ENCODE data around the gene SRPK1.
"Not testable (repeated sequence)": the region's sequence is repeated elsewhere in the genome, so short reads cannot be mapped to it uniquely, and the experiment has no call there.

The SRPK1 gene

GRCh38 chr6:35922139-35922554 lies 1.2 kb upstream of the SRPK1 start:
- peaks cover 14 to 38% (median 27%) of the 10 kb centered on the region in 4 experiments for H3K4me1 ChIP-seq (ENCODE audit: control extremely low read depth in 1 of 4, control insufficient read depth in 4 of 4, insufficient read depth in 4 of 4, low read length in 3 of 4)
- H3K27me3 ChIP-seq (replicated peaks in 2 of 5; ENCODE audit: control insufficient read depth in 4 of 5, insufficient read depth in 5 of 5, low read length in 4 of 5): no peaks in the 10 kb centered on the region
- CTCF ChIA-PET: no interaction called here
- H3K27ac ChIP-seq (ENCODE audit: insufficient read depth in 1 of 2, low read depth in 1 of 2, low read length in 2 of 2, poor library complexity in 1 of 2, severe bottlenecking in 2 of 2): peak overlapping the region in 1 of 2 experiments; percentile 74
- WGBS (ENCODE audit: insufficient coverage): 98% methylated on average over 3 of the region's 5 CpGs
- no peaks in the 10 kb centered on the region for H3K9me3 ChIP-seq (ENCODE audit: control extremely low read depth in 1 of 5, control insufficient read depth in 4 of 5, insufficient read depth in 2 of 5, low read depth in 1 of 5, low read length in 4 of 5)
- DNase-seq: no peak
- POLR2A ChIA-PET: no interaction called here
- peaks cover 0 to 3% (median 1%) of the 10 kb centered on the region in 4 experiments for H3K36me3 ChIP-seq (ENCODE audit: control insufficient read depth in 4 of 4, insufficient read depth in 4 of 4, low read length in 3 of 4)
- H3K4me3 ChIP-seq (ENCODE audit: control insufficient read depth in 1 of 7, extremely low read depth in 1 of 7, insufficient read depth in 4 of 7, low read depth in 2 of 7, low read length in 6 of 7): no peak overlapping the region

DNA sequence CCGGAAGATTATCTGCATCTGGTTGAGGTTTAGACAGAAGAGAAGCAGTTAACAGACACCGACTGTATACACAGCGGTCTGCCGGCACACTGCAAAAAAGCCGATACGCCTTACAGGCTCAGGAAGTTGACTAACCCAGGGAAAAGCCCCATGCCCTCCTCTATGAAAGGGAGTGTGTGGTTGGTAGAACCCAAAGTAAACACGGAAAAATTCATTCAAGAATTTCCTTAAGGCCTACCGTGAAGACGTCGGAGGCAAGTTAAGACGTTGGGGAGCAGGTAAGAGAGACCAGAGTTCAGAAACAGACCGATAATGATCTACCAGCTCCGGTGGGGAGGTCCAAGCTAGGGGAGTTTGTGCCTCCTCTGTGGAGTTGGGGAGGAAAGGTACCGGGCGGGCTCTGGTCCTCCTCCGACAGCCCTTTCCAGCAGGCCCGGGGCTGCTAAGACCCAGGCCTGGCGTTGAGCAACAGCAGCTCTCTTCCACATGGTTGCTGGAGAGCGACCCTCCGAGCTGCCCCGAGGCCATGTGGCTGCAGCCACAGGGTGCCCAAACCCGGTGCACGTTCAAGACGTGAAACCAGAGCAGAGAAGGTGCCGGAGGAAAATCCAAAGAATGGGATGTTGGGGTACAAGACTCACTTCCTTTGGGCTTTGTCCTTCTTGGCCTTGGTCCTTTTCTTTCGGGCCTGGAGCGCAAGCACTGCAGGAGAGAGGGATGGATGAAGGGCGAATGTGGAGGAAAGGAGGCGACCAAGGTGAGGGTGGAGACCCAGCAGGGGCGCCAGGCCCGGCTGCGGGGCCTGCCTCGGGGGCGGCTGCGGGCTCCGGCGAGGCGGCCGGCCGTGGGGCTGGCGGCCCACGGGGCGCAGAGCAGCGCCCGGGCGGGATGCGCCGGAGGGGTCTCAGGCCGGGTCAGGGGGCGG lies 809 bp downstream of the SRPK1 start:
- peak overlapping the region; percentile 10 to 83 for H3K27ac ChIP-seq (ENCODE audit: insufficient read depth in 1 of 2, low read depth in 1 of 2, low read length in 2 of 2, poor library complexity in 1 of 2, severe bottlenecking in 2 of 2)
- peaks cover 14 to 38% (median 27%) of the 10 kb centered on the region in 4 experiments for H3K4me1 ChIP-seq (ENCODE audit: control extremely low read depth in 1 of 4, control insufficient read depth in 4 of 4, insufficient read depth in 4 of 4, low read length in 3 of 4)
- WGBS (ENCODE audit: insufficient coverage): 0% methylated on average over 35 of the region's 50 CpGs
- H3K4me3 ChIP-seq (ENCODE audit: control insufficient read depth in 1 of 7, extremely low read depth in 1 of 7, insufficient read depth in 4 of 7, low read depth in 2 of 7, low read length in 6 of 7): peak overlapping the region; percentile 72 to 94 (median 81)
- DNase-seq: peak; percentile 31 to 70 (median 65)
- CTCF ChIA-PET: no interaction called here
- POLR2A ChIA-PET: no interaction called here
- H3K36me3 ChIP-seq (ENCODE audit: control insufficient read depth in 4 of 4, insufficient read depth in 4 of 4, low read length in 3 of 4): peaks cover 2 to 9% (median 7%) of the 10 kb centered on the region in 4 experiments
- H3K27me3 ChIP-seq (replicated peaks in 2 of 5; ENCODE audit: control insufficient read depth in 4 of 5, insufficient read depth in 5 of 5, low read length in 4 of 5): no peaks in the 10 kb centered on the region
- H3K9me3 ChIP-seq (ENCODE audit: control extremely low read depth in 1 of 5, control insufficient read depth in 4 of 5, insufficient read depth in 2 of 5, low read depth in 1 of 5, low read length in 4 of 5): no peaks in the 10 kb centered on the region

DNA sequence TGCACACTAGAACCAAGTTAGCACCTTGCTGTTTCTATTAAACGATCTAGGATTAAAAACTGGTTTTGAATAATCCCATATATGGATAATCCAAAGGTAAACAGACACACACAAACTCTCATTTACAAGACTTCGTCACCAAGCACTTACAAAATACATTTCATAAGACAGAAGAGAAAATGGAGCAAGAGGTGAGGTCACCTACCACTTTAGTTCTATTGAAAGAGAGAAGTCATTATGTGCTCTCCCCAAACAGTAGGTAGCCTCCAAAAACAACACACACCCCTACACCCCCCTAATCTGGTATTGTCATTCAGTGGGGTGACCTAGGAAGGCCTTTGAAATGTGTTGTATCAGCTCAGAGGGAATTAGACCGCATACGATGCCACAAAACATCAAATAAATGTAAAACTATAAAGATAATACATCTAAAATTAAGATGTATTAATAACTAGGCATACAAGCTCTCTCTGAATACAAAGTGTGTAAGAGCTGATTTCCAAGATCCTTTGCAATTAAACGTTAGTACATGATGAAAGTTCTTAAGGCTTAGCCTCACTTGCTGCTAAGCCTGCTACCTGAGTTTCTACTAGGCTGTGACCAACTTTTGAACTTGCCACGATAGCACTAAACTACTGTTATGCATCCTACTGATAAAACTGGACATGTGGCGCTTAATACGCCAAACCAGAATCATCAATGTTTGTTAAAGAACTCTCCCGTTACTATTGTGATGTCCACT lies 1.6 kb downstream of the SRPK1 start:
- 24% methylated on average over 5 of the region's 9 CpGs for WGBS (ENCODE audit: insufficient coverage)
- Histone ChIP-seq H3K9me3 (ENCODE audit: control extremely low read depth in 1 of 5, control insufficient read depth in 4 of 5, insufficient read depth in 2 of 5, low read depth in 1 of 5, low read length in 4 of 5) (no peaks in the 10 kb centered on the region), H3K27me3 (replicated peaks in 2 of 5; ENCODE audit: control insufficient read depth in 4 of 5, insufficient read depth in 5 of 5, low read length in 4 of 5) (no peaks in the 10 kb centered on the region), H3K27ac (ENCODE audit: insufficient read depth in 1 of 2, low read depth in 1 of 2, low read length in 2 of 2, poor library complexity in 1 of 2, severe bottlenecking in 2 of 2) (peak overlapping the region; percentile 10 to 83), H3K4me1 (ENCODE audit: control extremely low read depth in 1 of 4, control insufficient read depth in 4 of 4, insufficient read depth in 4 of 4, low read length in 3 of 4) (peaks cover 14 to 38% (median 27%) of the 10 kb centered on the region in 4 experiments), H3K4me3 (ENCODE audit: control insufficient read depth in 1 of 7, extremely low read depth in 1 of 7, insufficient read depth in 4 of 7, low read depth in 2 of 7, low read length in 6 of 7) (peak overlapping the region; percentile 72 to 94 (median 81)), H3K36me3 (ENCODE audit: control insufficient read depth in 4 of 4, insufficient read depth in 4 of 4, low read length in 3 of 4) (peaks cover 2 to 12% (median 8%) of the 10 kb centered on the region in 4 experiments)
- CTCF ChIA-PET: interaction anchor here (0.6 to 0.9 kb wide), 2 partner anchors 11 to 443 kb away, joined by 3 to 6 read pairs; no protein-coding TSS in a partner anchor
- POLR2A ChIA-PET: no interaction called here
- DNase-seq: peak; percentile 10 to 65 (median 46)

DNA sequence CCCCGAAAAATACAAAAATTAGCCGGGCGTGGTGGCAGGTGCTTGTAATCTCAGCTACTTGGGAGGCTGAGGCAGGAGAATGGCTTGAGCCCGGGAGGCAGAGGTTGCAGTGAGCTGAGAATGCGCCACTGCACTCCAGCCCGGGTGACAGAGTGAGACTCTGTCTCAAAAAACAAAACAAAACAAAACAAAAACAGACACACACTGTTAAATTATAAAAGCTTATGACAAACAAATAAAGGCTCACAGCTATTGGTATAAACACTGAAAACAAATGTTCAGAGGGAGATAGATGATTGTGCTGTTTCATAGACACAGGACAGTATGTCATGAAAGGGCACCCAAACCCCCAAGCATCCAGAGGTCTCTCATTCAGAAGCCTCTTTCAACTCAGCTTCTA lies 4.0 kb downstream of the SRPK1 start:
- Histone ChIP-seq H3K36me3 (ENCODE audit: control insufficient read depth in 4 of 4, insufficient read depth in 4 of 4, low read length in 3 of 4) (peaks cover 9 to 28% (median 21%) of the 10 kb centered on the region in 4 experiments), H3K4me1 (ENCODE audit: control extremely low read depth in 1 of 4, control insufficient read depth in 4 of 4, insufficient read depth in 4 of 4, low read length in 3 of 4) (peaks cover 14 to 36% (median 27%) of the 10 kb centered on the region in 4 experiments)
- H3K4me3 ChIP-seq (ENCODE audit: control insufficient read depth in 1 of 7, extremely low read depth in 1 of 7, insufficient read depth in 4 of 7, low read depth in 2 of 7, low read length in 6 of 7); POLR2A ChIA-PET; H3K27me3 ChIP-seq (replicated peaks in 2 of 5; ENCODE audit: control insufficient read depth in 4 of 5, insufficient read depth in 5 of 5, low read length in 4 of 5); H3K27ac ChIP-seq (ENCODE audit: insufficient read depth in 1 of 2, low read depth in 1 of 2, low read length in 2 of 2, poor library complexity in 1 of 2, severe bottlenecking in 2 of 2); DNase-seq; H3K9me3 ChIP-seq (ENCODE audit: control extremely low read depth in 1 of 5, control insufficient read depth in 4 of 5, insufficient read depth in 2 of 5, low read depth in 1 of 5, low read length in 4 of 5): not testable (repeated sequence)
- CTCF ChIA-PET: interaction anchor here (0.6 to 2.6 kb wide), 3 partner anchors 14 to 208 kb away, joined by 3 to 8 read pairs (median 3); no protein-coding TSS in a partner anchor
- 100% methylated on average over 3 of the region's 6 CpGs for WGBS (ENCODE audit: insufficient coverage)

DNA sequence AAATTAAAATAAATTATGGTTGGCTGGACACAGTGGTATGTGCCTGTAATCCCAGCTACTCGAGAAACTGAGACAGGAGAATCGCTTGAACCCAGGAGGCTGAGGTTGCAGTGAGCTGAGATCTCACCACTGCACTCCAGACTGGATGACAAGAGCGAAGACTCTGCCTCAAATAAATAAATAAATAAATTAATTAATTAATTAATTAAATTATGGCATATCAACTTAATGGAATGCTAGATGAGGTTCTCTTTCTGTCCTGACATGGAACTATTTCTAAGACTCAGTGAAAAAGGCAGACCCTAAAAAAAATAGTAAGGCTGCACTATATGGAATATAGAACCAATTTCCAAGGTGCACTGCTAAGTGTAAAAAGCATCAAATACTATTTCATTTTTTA lies 4.8 kb downstream of the SRPK1 start:
- WGBS (ENCODE audit: insufficient coverage): 100% methylated on average over 2 of the region's 3 CpGs
- Histone ChIP-seq H3K36me3 (ENCODE audit: control insufficient read depth in 4 of 4, insufficient read depth in 4 of 4, low read length in 3 of 4) (peaks cover 10 to 37% (median 27%) of the 10 kb centered on the region in 4 experiments), H3K9me3 (ENCODE audit: control extremely low read depth in 1 of 5, control insufficient read depth in 4 of 5, insufficient read depth in 2 of 5, low read depth in 1 of 5, low read length in 4 of 5) (peaks cover 0 to 8% (median 6%) of the 10 kb centered on the region in 5 experiments), H3K27ac (ENCODE audit: insufficient read depth in 1 of 2, low read depth in 1 of 2, low read length in 2 of 2, poor library complexity in 1 of 2, severe bottlenecking in 2 of 2) (no peak overlapping the region), H3K4me1 (ENCODE audit: control extremely low read depth in 1 of 4, control insufficient read depth in 4 of 4, insufficient read depth in 4 of 4, low read length in 3 of 4) (peaks cover 9 to 28% (median 23%) of the 10 kb centered on the region in 4 experiments), H3K27me3 (replicated peaks in 2 of 5; ENCODE audit: control insufficient read depth in 4 of 5, insufficient read depth in 5 of 5, low read length in 4 of 5) (no peaks in the 10 kb centered on the region), H3K4me3 (ENCODE audit: control insufficient read depth in 1 of 7, extremely low read depth in 1 of 7, insufficient read depth in 4 of 7, low read depth in 2 of 7, low read length in 6 of 7) (no peak overlapping the region)
- POLR2A ChIA-PET: no interaction called here
- CTCF ChIA-PET: interaction anchor here (1.2 to 2.6 kb wide), 2 partner anchors 13 to 179 kb away, joined by 3 to 8 read pairs; no protein-coding TSS in a partner anchor
- DNase-seq: no peak

DNA sequence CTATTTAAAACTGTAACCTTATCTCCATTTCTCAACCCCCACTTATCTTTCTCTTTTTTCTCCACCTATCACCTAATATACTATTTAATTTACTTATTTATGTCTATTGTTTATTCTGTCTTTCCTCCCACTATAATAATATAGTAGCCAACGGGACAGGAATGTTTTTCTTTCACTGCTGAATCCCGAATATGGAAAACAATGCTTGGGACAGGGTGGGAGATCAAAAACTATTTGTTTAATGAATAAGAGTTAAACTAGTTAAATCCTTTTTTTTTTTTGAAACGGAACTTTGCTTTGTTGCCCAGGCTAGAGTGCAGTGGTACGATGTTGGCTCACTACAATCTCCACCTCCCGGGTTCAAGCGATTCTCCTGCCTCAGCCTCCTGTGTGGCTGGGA lies 6.4 kb downstream of the SRPK1 start:
- Histone ChIP-seq H3K27me3 (replicated peaks in 2 of 5; ENCODE audit: control insufficient read depth in 4 of 5, insufficient read depth in 5 of 5, low read length in 4 of 5) (no peaks in the 10 kb centered on the region), H3K36me3 (ENCODE audit: control insufficient read depth in 4 of 4, insufficient read depth in 4 of 4, low read length in 3 of 4) (peaks cover 13 to 52% (median 40%) of the 10 kb centered on the region in 4 experiments), H3K4me1 (ENCODE audit: control extremely low read depth in 1 of 4, control insufficient read depth in 4 of 4, insufficient read depth in 4 of 4, low read length in 3 of 4) (peaks cover 0 to 21% (median 19%) of the 10 kb centered on the region in 4 experiments), H3K27ac (ENCODE audit: insufficient read depth in 1 of 2, low read depth in 1 of 2, low read length in 2 of 2, poor library complexity in 1 of 2, severe bottlenecking in 2 of 2) (no peak overlapping the region), H3K4me3 (ENCODE audit: control insufficient read depth in 1 of 7, extremely low read depth in 1 of 7, insufficient read depth in 4 of 7, low read depth in 2 of 7, low read length in 6 of 7) (no peak overlapping the region), H3K9me3 (ENCODE audit: control extremely low read depth in 1 of 5, control insufficient read depth in 4 of 5, insufficient read depth in 2 of 5, low read depth in 1 of 5, low read length in 4 of 5) (peaks cover 3 to 22% (median 12%) of the 10 kb centered on the region in 5 experiments)
- DNase-seq: no peak
- ChIA-PET POLR2A (no interaction called here), CTCF (no interaction called here)
- WGBS (ENCODE audit: insufficient coverage): 98% methylated on average over 6 of the region's 6 CpGs
